Fibroblast of lung (primary cell): ENCODE data around the gene SSBP3. TPM values are rescaled to one million over a fixed set of nuclear protein-coding genes. Genes with fewer than 3 reads are reported as not detected.

Experiments used
- DNase-seq, 2 donors: peaks; one replicate each; pipeline versions ENCODE4 v3.0.0 to v3.0.0-alpha.2; 2010; ENCODE audit warnings: low read depth in 2 of 2
- H2AFZ ChIP-seq: 2 replicates; pipeline ENCODE4 v1.5.1; 2012; ENCODE audit warnings: low read length, control low read depth, inconsistent platforms
- H3K27ac ChIP-seq: 2 replicates; pipeline ENCODE4 v1.5.1; 2011; ENCODE audit warnings: low read length, control low read depth; ENCODE audit not compliant: insufficient read depth
- H3K27me3 ChIP-seq: 2 replicates; pipeline ENCODE4 v1.5.1; 2011; ENCODE audit warnings: mild to moderate bottlenecking, low read length; ENCODE audit not compliant: control insufficient read depth, insufficient read depth
- H3K36me3 ChIP-seq: 2 replicates; pipeline ENCODE4 v1.5.1; 2011; ENCODE audit warnings: low read length; ENCODE audit not compliant: control insufficient read depth, insufficient read depth
- H3K4me1 ChIP-seq: 2 replicates; pipeline ENCODE4 v1.5.1; 2011; ENCODE audit warnings: low read length; ENCODE audit not compliant: control insufficient read depth, insufficient read depth; ENCODE audit errors: extremely low read depth
- H3K4me2 ChIP-seq: 2 replicates; pipeline ENCODE4 v1.5.1; 2011; ENCODE audit warnings: low read length, control low read depth; ENCODE audit not compliant: insufficient read depth; ENCODE audit errors: extremely low read depth
- H3K4me3 ChIP-seq, 4 experiments: fragments of 200-600 bp in 1 of 4; sonication (generic) in 1 of 4; replicated peaks in 1 of 4; 2 replicates each; pipeline ENCODE4 v1.5.1; 2011 to 2016; ENCODE audit warnings: low read length in 4 of 4, low read depth in 3 of 4, mild to moderate bottlenecking in 3 of 4, control low read depth in 2 of 4, inconsistent platforms in 1 of 4, mixed read lengths in 1 of 4; ENCODE audit not compliant: insufficient read depth in 1 of 4; ENCODE audit errors: control extremely low read depth in 1 of 4
- H3K79me2 ChIP-seq: 2 replicates; pipeline ENCODE4 v1.5.1; 2012; ENCODE audit warnings: mild to moderate bottlenecking, low read length, inconsistent platforms; ENCODE audit not compliant: control insufficient read depth, insufficient read depth
- H3K9ac ChIP-seq: 2 replicates; pipeline ENCODE4 v1.5.1; 2011; ENCODE audit warnings: mild to moderate bottlenecking, low read length, control low read depth; ENCODE audit not compliant: insufficient read depth
- H3K9me3 ChIP-seq: 2 replicates; pipeline ENCODE4 v1.5.1; 2012; ENCODE audit warnings: low read depth, low read length; ENCODE audit not compliant: control insufficient read depth, insufficient read depth
- H4K20me1 ChIP-seq: 2 replicates; pipeline ENCODE4 v1.5.1; 2011; ENCODE audit warnings: low read length; ENCODE audit not compliant: control insufficient read depth, insufficient read depth; ENCODE audit errors: extremely low read depth
- CTCF ChIP-seq, 2 donors: IDR thresholded peaks in 1 of 2; conservative IDR thresholded peaks in 1 of 2; 1 replicate in 1 of 2; 2 replicates in 1 of 2; pipeline ENCODE4 v1.5.1; 2011 to 2012; ENCODE audit warnings: low read length in 2 of 2, control low read depth in 1 of 2, inconsistent platforms in 1 of 2, low read depth in 1 of 2, mild to moderate bottlenecking in 1 of 2
- EZH2 ChIP-seq: IDR thresholded peaks from 2 replicates; pipeline ENCODE4 v1.5.1; 2012; ENCODE audit warnings: low read length, control low read depth, mild to moderate bottlenecking; ENCODE audit errors: missing control alignments
- polyA plus RNA-seq, 2 donors: library from polyadenylated mRNA; depleted of rRNA in 1 of 2; stranded (reverse) in 1 of 2; unstranded in 1 of 2; fragments of >200 nt; gene quantifications; 2 replicates each; pipeline ENCODE4 v1.2.1, GENCODE V29; 2011 to 2012; ENCODE audit warnings: missing spikeins in 1 of 2
- total RNA-seq: library from RNA; depleted of rRNA; stranded (reverse); fragments of >200 nt; gene quantifications from 2 replicates; pipeline ENCODE4 v1.2.1, GENCODE V29; 2014

SSBP3 gene
- total and polyA plus RNA-seq, 2 donors (not counting 1 experiment from before 2014, with no cell fraction given), result 9.4 to 26.4 TPM

GRCh38 chr1:54339126-54339525 is 67.1 kb downstream of the SSBP3 start:
- no peaks in the 10 kb centered on the region for H3K9me3 ChIP-seq
- peak in 1 of 2 donors; percentile 42 for DNase-seq
- peaks cover 28% of the 10 kb centered on the region for H3K4me1 ChIP-seq
- no peaks in the 10 kb centered on the region for H3K36me3 ChIP-seq
- H3K27me3 ChIP-seq, result no peaks in the 10 kb centered on the region
- H2AFZ ChIP-seq, result no peak overlapping the region
- no peak overlapping the region for H3K4me3 ChIP-seq
- no peak overlapping the region for H3K4me2 ChIP-seq
- no peak overlapping the region for H3K27ac ChIP-seq
- H4K20me1 ChIP-seq, result no peaks in the 10 kb centered on the region
- H3K9ac ChIP-seq, result no peak overlapping the region
- H3K79me2 ChIP-seq, result peaks cover 8% of the 10 kb centered on the region
- TF ChIP-seq CTCF (conservative IDR thresholded peaks at IDR 0.05 in 1 of 2, IDR thresholded peaks at IDR 0.05 in 1 of 2; ENCODE audit: low read depth in 1 of 2, low read length in 2 of 2) (no peak), EZH2 (no peak)

- Histone ChIP-seq H4K20me1 (no peaks in the 10 kb centered on the region), H3K79me2 (peaks cover 8% of the 10 kb centered on the region), H3K36me3 (no peaks in the 10 kb centered on the region), H3K27ac (no peak overlapping the region), H3K4me3 (no peak overlapping the region), H3K9ac (no peak overlapping the region), H2AFZ (no peak overlapping the region), H3K4me1 (peaks cover 28% of the 10 kb centered on the region), H3K27me3 (no peaks in the 10 kb centered on the region), H3K9me3 (no peaks in the 10 kb centered on the region), H3K4me2 (no peak overlapping the region)
- no peak for TF ChIP-seq CTCF (conservative IDR thresholded peaks at IDR 0.05 in 1 of 2, IDR thresholded peaks at IDR 0.05 in 1 of 2; ENCODE audit: low read depth in 1 of 2, low read length in 2 of 2)
- TF ChIP-seq EZH2, result no peak
- DNase-seq, result no peak
Measured at GRCh38 chr1:54338464-54338863, 67.7 kb downstream of the SSBP3 start.

- Histone ChIP-seq H3K27ac (no peak overlapping the region), H3K9ac (no peak overlapping the region), H3K79me2 (peaks cover 10% of the 10 kb centered on the region), H3K27me3 (no peaks in the 10 kb centered on the region), H3K36me3 (no peaks in the 10 kb centered on the region), H3K4me1 (peaks cover 27% of the 10 kb centered on the region), H3K9me3 (no peaks in the 10 kb centered on the region), H2AFZ (no peak overlapping the region), H4K20me1 (no peaks in the 10 kb centered on the region), H3K4me3 (no peak overlapping the region), H3K4me2 (no peak overlapping the region)
- no peak for TF ChIP-seq CTCF (conservative IDR thresholded peaks at IDR 0.05 in 1 of 2, IDR thresholded peaks at IDR 0.05 in 1 of 2; ENCODE audit: low read depth in 1 of 2, low read length in 2 of 2)
- no peak for TF ChIP-seq EZH2
- DNase-seq, result peak in 1 of 2 donors; percentile 37
Measured at GRCh38 chr1:54337928-54338327, 68.3 kb downstream of the SSBP3 start.
